IMR-90 (cell line): Measurements from ENCODE around the gene SUGCT. TPM values are rescaled to one million over a fixed set of nuclear protein-coding genes. Genes with fewer than 3 reads are reported as not detected.

Experiments
- ATAC-seq: fragments of 200-7000 bp; cut with Tn5 transposase; 2 replicates; pipeline ENCODE4 v1.9.1; 2020; ENCODE audit warnings: low read depth, mild to moderate bottlenecking, moderate library complexity
- BruUV-seq: library from RNA; stranded (reverse); fragments of 400-500 nt; replicated peaks from 2 replicates; lab custom pipeline; 2021; lab: Mats Ljungman, UMichigan
- CTCF ChIA-PET: fragments of 300-600 bp; formaldehyde crosslinking; extraction: SDS; loops from one replicate; lab custom pipeline; 2021; ENCODE audit warnings: antibody characterized with exemption; lab: Yijun Ruan, JAX
- POLR2A ChIA-PET: fragments of 300-600 bp; sonication (Branson Sonifier 250); formaldehyde crosslinking; loops from one replicate; lab custom pipeline; 2022; ENCODE audit warnings: antibody characterized with exemption; ENCODE audit not compliant: unreplicated experiment; lab: Charles Lee
- DNase-seq: peaks from one replicate; pipeline ENCODE4 v3.0.0; 2013
- H2AFZ ChIP-seq: replicated peaks from 2 replicates; pipeline ENCODE3; 2013; ENCODE audit warnings: low read length, mild to moderate bottlenecking; ENCODE audit not compliant: poor library complexity
- H2AK5ac ChIP-seq: 2 replicates; pipeline ENCODE4 v1.6.1; 2013; ENCODE audit warnings: low read depth, low read length, inconsistent platforms
- H2AK9ac ChIP-seq: replicated peaks from 2 replicates; pipeline ENCODE3; 2013; ENCODE audit warnings: mild to moderate bottlenecking, low read depth, low read length, moderate library complexity; ENCODE audit not compliant: poor library complexity
- H2BK120ac ChIP-seq: 2 replicates; pipeline ENCODE4 v1.6.1; 2013; ENCODE audit warnings: low read depth, low read length, inconsistent platforms
- H2BK15ac ChIP-seq: 3 replicates; pipeline ENCODE4 v1.6.1; 2013; ENCODE audit warnings: low read depth, low read length, inconsistent platforms
- H2BK20ac ChIP-seq: 2 replicates; pipeline ENCODE4 v1.6.1; 2013; ENCODE audit warnings: low read depth, mild to moderate bottlenecking, inconsistent platforms, low read length, moderate library complexity
- H2BK5ac ChIP-seq: 2 replicates; pipeline ENCODE4 v1.6.1; 2013; ENCODE audit warnings: mild to moderate bottlenecking, low read depth, low read length, inconsistent platforms; ENCODE audit not compliant: poor library complexity, severe bottlenecking
- H3K14ac ChIP-seq: replicated peaks from 2 replicates; pipeline ENCODE4 v1.6.1; 2013; ENCODE audit warnings: low read depth, low read length, inconsistent platforms
- H3K18ac ChIP-seq: 2 replicates; pipeline ENCODE4 v1.6.1; 2013; ENCODE audit warnings: low read depth, low read length, control low read depth
- H3K23ac ChIP-seq: 2 replicates; pipeline ENCODE4 v1.6.1; 2013; ENCODE audit warnings: low read depth, low read length, inconsistent platforms
- H3K27ac ChIP-seq: 2 replicates; pipeline ENCODE4 v1.5.1; 2013; ENCODE audit warnings: mild to moderate bottlenecking, control low read depth, low read length; ENCODE audit not compliant: insufficient read depth
- H3K27me3 ChIP-seq: 2 replicates; pipeline ENCODE4 v1.6.1; 2013; ENCODE audit warnings: low read length; ENCODE audit not compliant: control insufficient read depth, insufficient read depth
- H3K36me3 ChIP-seq: 2 replicates; pipeline ENCODE4 v1.6.1; 2013; ENCODE audit warnings: low read length, mixed read lengths; ENCODE audit not compliant: control insufficient read depth, insufficient read depth
- H3K4ac ChIP-seq: 2 replicates; pipeline ENCODE4 v1.6.1; 2013; ENCODE audit warnings: low read depth, low read length, inconsistent platforms
- H3K4me1 ChIP-seq: 2 replicates; pipeline ENCODE4 v1.6.1; 2013; ENCODE audit warnings: low read length, mixed read lengths; ENCODE audit not compliant: control insufficient read depth, insufficient read depth
- H3K4me2 ChIP-seq: 2 replicates; pipeline ENCODE4 v1.6.1; 2013; ENCODE audit warnings: low read depth, mild to moderate bottlenecking, control low read depth, low read length, moderate library complexity
- H3K4me3 ChIP-seq: 2 replicates; pipeline ENCODE4 v1.5.1; 2013; ENCODE audit warnings: low read depth, mild to moderate bottlenecking, control low read depth, low read length, moderate library complexity; ENCODE audit not compliant: insufficient read depth
- H3K56ac ChIP-seq: 2 replicates; pipeline ENCODE4 v1.6.1; 2013; ENCODE audit warnings: low read length, inconsistent platforms; ENCODE audit not compliant: insufficient read depth; ENCODE audit errors: extremely low read depth
- H3K79me1 ChIP-seq, 2 experiments: 2 replicates each; pipeline ENCODE4 v1.6.1; 2013; ENCODE audit warnings: low read length in 2 of 2, inconsistent platforms in 1 of 2, low read depth in 1 of 2
- H3K9ac ChIP-seq: 2 replicates; pipeline ENCODE4 v1.6.1; 2013; ENCODE audit warnings: low read depth, low read length, control low read depth
- H3K9me1 ChIP-seq: 2 replicates; pipeline ENCODE4 v1.6.1; 2013; ENCODE audit warnings: low read length, inconsistent platforms; ENCODE audit not compliant: insufficient read depth
- H3K9me3 ChIP-seq: 2 replicates; pipeline ENCODE4 v1.6.1; 2013; ENCODE audit warnings: low read length; ENCODE audit not compliant: control insufficient read depth, insufficient read depth
- H4K20me1 ChIP-seq: 2 replicates; pipeline ENCODE4 v1.6.1; 2013; ENCODE audit warnings: low read length, inconsistent platforms; ENCODE audit not compliant: insufficient read depth
- H4K5ac ChIP-seq: 2 replicates; pipeline ENCODE4 v1.6.1; 2013; ENCODE audit warnings: mild to moderate bottlenecking, low read depth, low read length, control low read depth
- H4K8ac ChIP-seq, 2 experiments: 2 replicates each; pipeline ENCODE4 v1.6.1; 2013; ENCODE audit warnings: low read depth in 2 of 2, low read length in 2 of 2, control low read depth in 1 of 2, inconsistent platforms in 1 of 2
- H4K91ac ChIP-seq: 2 replicates; pipeline ENCODE4 v1.6.1; 2013; ENCODE audit warnings: low read depth, low read length, inconsistent platforms; ENCODE audit not compliant: insufficient read depth
- CHD1 ChIP-seq: IDR thresholded peaks from 2 replicates; pipeline ENCODE4 v1.6.1; 2012; ENCODE audit warnings: low read depth, low read length, improper control_type of control experiment
- ELK1 ChIP-seq: fragments of 150-350 bp; IDR thresholded peaks from 2 replicates; pipeline ENCODE4 v1.6.1; 2016; ENCODE audit warnings: low read depth, mild to moderate bottlenecking, low read length, moderate library complexity, borderline replicate concordance
- FOS ChIP-seq: fragments of 150-350 bp; IDR thresholded peaks from 2 replicates; pipeline ENCODE4 v1.6.1; 2016; ENCODE audit warnings: low read depth, low read length
- RAD21 ChIP-seq: IDR thresholded peaks from 2 replicates; pipeline ENCODE4 v1.6.1; 2012; ENCODE audit warnings: low read length, improper control_type of control experiment
- RCOR1 ChIP-seq: IDR thresholded peaks from 2 replicates; pipeline ENCODE4 v1.6.1; 2012; ENCODE audit warnings: mild to moderate bottlenecking, low read length, improper control_type of control experiment; ENCODE audit not compliant: insufficient replicate concordance
- WGBS, 2 experiments: methylation state at CpG; one replicate each; pipeline versions ENCODE4 v1.1.5 to v1.1.7; 2013; ENCODE audit warnings: missing lambda C conversion rate in 2 of 2; ENCODE audit not compliant: insufficient read length in 1 of 2; ENCODE audit errors: extremely low coverage in 2 of 2; 5-methylcytosine and 5-hydroxymethylcytosine counted together
- dilution Hi-C: fragments of 300-500 bp; cut with HindIII; formaldehyde crosslinking; loops from one replicate; pipeline ENCODE4 v1.14.3; 2018; ENCODE audit warnings: low sequenced_read_pairs; ENCODE audit not compliant: unreplicated experiment
- in situ Hi-C: fragments of 300-500 bp; cut with MboI; formaldehyde crosslinking; loops from 3 replicates; pipeline ENCODE4 v1.14.3; 2019; ENCODE audit warnings: low sequenced_read_pairs, inconsistent platforms, mixed read lengths
- intact Hi-C: fragments of 100-400 bp; cut with micrococcal nuclease; formaldehyde crosslinking; loops from 2 replicates; pipeline ENCODE4 v1.10.0; 2022
- polyA plus RNA-seq, 3 experiments: library from polyadenylated mRNA; depleted of rRNA; stranded (reverse); fragments of >200 nt; gene quantifications; 2 replicates each; pipeline ENCODE4 v1.2.3, GENCODE V29; 2012; ENCODE audit warnings: low replicate concordance in 1 of 3
- total RNA-seq: library from RNA; depleted of rRNA; stranded (reverse); fragments of >200 nt; gene quantifications from 2 replicates; pipeline ENCODE4 v1.2.3, GENCODE V29; 2012

Gene SUGCT
- total and polyA plus RNA-seq, 2 of the 4 experiments (the other 2 are of a cell fraction), result 5.9 to 8.3 TPM

GRCh38 chr7:40283391-40283790, 148.6 kb downstream of the SUGCT start:
- H3K9ac ChIP-seq, result no peak overlapping the region
- H3K27ac ChIP-seq, result no peak overlapping the region
- H2AK5ac ChIP-seq, result no peak overlapping the region
- no peaks in the 10 kb centered on the region for H4K20me1 ChIP-seq
- no peak overlapping the region for H2AK9ac ChIP-seq
- H3K14ac ChIP-seq, result no peak overlapping the region
- H3K23ac ChIP-seq, result no peak overlapping the region
- no TSS peak for BruUV-seq
- WGBS, 2 experiments, result 50% methylated on average over 2 of the region's 6 CpGs; no CpG with 5 or more reads in 1 of the 2 experiments
- DNase-seq (no peak), ATAC-seq (no peak)
- H2BK20ac ChIP-seq, result no peak overlapping the region
- no peaks in the 10 kb centered on the region for H3K4me1 ChIP-seq
- intact Hi-C loops, result no loop called here
- no peak overlapping the region for H3K4me2 ChIP-seq
- H3K27me3 ChIP-seq, result no peaks in the 10 kb centered on the region
- no peak for TF ChIP-seq RCOR1
- no peak for TF ChIP-seq FOS
- TF ChIP-seq CHD1, result no peak
- no peak for TF ChIP-seq RAD21
- TF ChIP-seq ELK1, result no peak
- CTCF ChIA-PET, result no interaction called here
- no peak overlapping the region for H2BK5ac ChIP-seq
- in situ Hi-C loops, result no loop called here
- H2BK15ac ChIP-seq, result no peak overlapping the region
- no peaks in the 10 kb centered on the region for H3K9me1 ChIP-seq
- no peak overlapping the region for H4K8ac ChIP-seq
- POLR2A ChIA-PET, result no interaction called here
- no peaks in the 10 kb centered on the region for H3K36me3 ChIP-seq
- H3K4me3 ChIP-seq, result no peak overlapping the region
- dilution Hi-C loops, result no loop called here
- no peak overlapping the region for H3K4ac ChIP-seq
- no peaks in the 10 kb centered on the region for H3K79me1 ChIP-seq
- no peak overlapping the region for H3K56ac ChIP-seq
- H3K9me3 ChIP-seq, result no peaks in the 10 kb centered on the region
- H2BK120ac ChIP-seq, result no peak overlapping the region
- no peak overlapping the region for H3K18ac ChIP-seq
- H2AFZ ChIP-seq, result no peak overlapping the region
- H4K91ac ChIP-seq, result no peak overlapping the region
- no peak overlapping the region for H4K5ac ChIP-seq
